DOHH2 (cell line): ENCODE measurements around the gene MAPK8IP1.
A peak's percentile ranks its signal among the peaks of the same experiment; 100 is the strongest.

ENCODE experiments used
- H3F3A ChIP-seq: fragments of 200-600 bp; sonication (generic), shearing (Covaris generic); 2 replicates; pipeline ENCODE4 v1.6.0; 2016; ENCODE audit warnings: antibody characterized with exemption, mild to moderate bottlenecking; ENCODE audit not compliant: control insufficient read depth, insufficient read depth
- H3K27ac ChIP-seq: fragments of 200-600 bp; sonication (generic); 2 replicates; pipeline ENCODE4 v1.5.1; 2014; ENCODE audit warnings: low read depth, mild to moderate bottlenecking, low read length, moderate library complexity
- H3K27me3 ChIP-seq: fragments of 200-600 bp; sonication (generic); 2 replicates; pipeline ENCODE4 v1.6.1; 2014; ENCODE audit warnings: mild to moderate bottlenecking, low read length, mixed read lengths; ENCODE audit not compliant: control insufficient read depth
- H3K36me3 ChIP-seq: fragments of 200-600 bp; sonication (generic); 2 replicates; pipeline ENCODE4 v1.6.1; 2014; ENCODE audit warnings: mild to moderate bottlenecking, low read length, moderate library complexity, mixed read lengths; ENCODE audit not compliant: control insufficient read depth
- H3K4me1 ChIP-seq: fragments of 200-600 bp; sonication (generic); 2 replicates; pipeline ENCODE4 v1.6.1; 2014; ENCODE audit warnings: mild to moderate bottlenecking, low read length, mixed read lengths; ENCODE audit not compliant: control insufficient read depth
- H3K4me2 ChIP-seq: fragments of 200-600 bp; sonication (generic); 2 replicates; pipeline ENCODE4 v1.6.0; 2014; ENCODE audit warnings: mild to moderate bottlenecking, low read length, moderate library complexity
- H3K4me3 ChIP-seq: fragments of 200-600 bp; sonication (generic); 2 replicates; pipeline ENCODE4 v1.5.1; 2014; ENCODE audit warnings: mild to moderate bottlenecking, low read length, mixed read lengths
- H3K79me2 ChIP-seq: fragments of 200-600 bp; sonication (generic); 2 replicates; pipeline ENCODE4 v1.6.1; 2014; ENCODE audit warnings: mild to moderate bottlenecking, low read length, mixed read lengths; ENCODE audit not compliant: control insufficient read depth
- H3K9me2 ChIP-seq: fragments of 200-600 bp; sonication (generic); replicated peaks from 2 replicates; pipeline ENCODE4 v1.6.1; 2014; ENCODE audit warnings: mild to moderate bottlenecking, low read length, mixed read lengths; ENCODE audit not compliant: control insufficient read depth
- H3K9me3 ChIP-seq: fragments of 200-600 bp; sonication (generic); 2 replicates; pipeline ENCODE4 v1.6.1; 2014; ENCODE audit warnings: antibody characterized with exemption, low read length, mixed read lengths; ENCODE audit not compliant: control insufficient read depth, insufficient read depth
- H4K20me1 ChIP-seq: fragments of 200-600 bp; sonication (generic); 2 replicates; pipeline ENCODE4 v1.6.0; 2014; ENCODE audit warnings: low read depth, mild to moderate bottlenecking, antibody characterized with exemption, low read length, moderate library complexity; ENCODE audit not compliant: control insufficient read depth, insufficient read depth
- CTCF ChIP-seq: fragments of 200-600 bp; sonication (generic); IDR thresholded peaks from one replicate; pipeline ENCODE4 v1.5.1; 2014; ENCODE audit warnings: antibody characterized with exemption, mild to moderate bottlenecking, low read depth, low read length; ENCODE audit not compliant: poor library complexity, severe bottlenecking
- EZH2phosphoT487 ChIP-seq: fragments of 200-600 bp; sonication (generic); IDR thresholded peaks from 2 replicates; pipeline ENCODE4 v1.6.1; 2017; ENCODE audit warnings: borderline replicate concordance, mild to moderate bottlenecking, antibody characterized with exemption, low read length, moderate library complexity, mixed read lengths

MAPK8IP1 gene

GRCh38 chr11:45847911-45848316 lies 37.5 kb upstream of the MAPK8IP1 start:
- no peaks in the 10 kb centered on the region; the same call in 1 of the 2 replicates for H3K36me3 ChIP-seq
- no peak overlapping the region for H3K27ac ChIP-seq
- H3K4me1 ChIP-seq, result peaks cover 43% of the 10 kb centered on the region
- peaks cover 24% of the 10 kb centered on the region for H4K20me1 ChIP-seq
- H3K4me3 ChIP-seq, result peak overlapping the region; percentile 87
- TF ChIP-seq CTCF, result peak; percentile 39
- no peak for TF ChIP-seq EZH2phosphoT487
- H3F3A ChIP-seq, result no peaks in the 10 kb centered on the region
- H3K9me3 ChIP-seq, result no peaks in the 10 kb centered on the region
- H3K4me2 ChIP-seq, result peak overlapping the region; percentile 85
- H3K79me2 ChIP-seq, result peaks cover 52% of the 10 kb centered on the region
- H3K9me2 ChIP-seq, result no peaks in the 10 kb centered on the region
- H3K27me3 ChIP-seq, result no peaks in the 10 kb centered on the region

- peaks cover 42% of the 10 kb centered on the region for H3K4me1 ChIP-seq
- no peaks in the 10 kb centered on the region; the same call in 1 of the 2 replicates for H3K36me3 ChIP-seq
- H3K9me3 ChIP-seq, result no peaks in the 10 kb centered on the region
- H3K4me2 ChIP-seq, result peak overlapping the region; percentile 85
- no peaks in the 10 kb centered on the region for H3K9me2 ChIP-seq
- H4K20me1 ChIP-seq, result peaks cover 29% of the 10 kb centered on the region
- no peaks in the 10 kb centered on the region for H3F3A ChIP-seq
- H3K4me3 ChIP-seq, result peak overlapping the region; percentile 87
- TF ChIP-seq EZH2phosphoT487 (no peak), CTCF (no peak)
- no peak overlapping the region for H3K27ac ChIP-seq
- no peaks in the 10 kb centered on the region for H3K27me3 ChIP-seq
- peaks cover 60% of the 10 kb centered on the region for H3K79me2 ChIP-seq
Observed at GRCh38 chr11:45848654-45849081, 36.8 kb upstream of the MAPK8IP1 start.

GRCh38 chr11:45850446-45850845 lies 35.0 kb upstream of the MAPK8IP1 start:
- Histone ChIP-seq H3K27me3 (no peaks in the 10 kb centered on the region), H3K9me3 (no peaks in the 10 kb centered on the region), H3K4me3 (no peak overlapping the region), H3K36me3 (no peaks in the 10 kb centered on the region; the same call in 1 of the 2 replicates), H3K27ac (no peak overlapping the region), H4K20me1 (peaks cover 29% of the 10 kb centered on the region), H3K9me2 (no peaks in the 10 kb centered on the region), H3K4me2 (no peak overlapping the region), H3K79me2 (peaks cover 66% of the 10 kb centered on the region), H3F3A (no peaks in the 10 kb centered on the region), H3K4me1 (peaks cover 42% of the 10 kb centered on the region)
- TF ChIP-seq EZH2phosphoT487, result no peak
- no peak for TF ChIP-seq CTCF

- H3K79me2 ChIP-seq, result peaks cover 66% of the 10 kb centered on the region
- no peak overlapping the region for H3K4me2 ChIP-seq
- no peak for TF ChIP-seq EZH2phosphoT487
- no peak for TF ChIP-seq CTCF
- H3K4me3 ChIP-seq, result no peak overlapping the region
- H3K9me2 ChIP-seq, result no peaks in the 10 kb centered on the region
- peaks cover 29% of the 10 kb centered on the region for H4K20me1 ChIP-seq
- peaks cover 6% of the 10 kb centered on the region for H3K36me3 ChIP-seq
- no peaks in the 10 kb centered on the region for H3K27me3 ChIP-seq
- H3K9me3 ChIP-seq, result no peaks in the 10 kb centered on the region
- H3F3A ChIP-seq, result no peaks in the 10 kb centered on the region
- H3K4me1 ChIP-seq, result peaks cover 42% of the 10 kb centered on the region
- H3K27ac ChIP-seq, result no peak overlapping the region
Observed at GRCh38 chr11:45851228-45851627, 34.2 kb upstream of the MAPK8IP1 start.
